ENCODE data around the gene DFFB. TPM values are rescaled to one million over a fixed set of nuclear protein-coding genes. Genes with fewer than 3 reads are reported as not detected.

DFFB gene
- total and polyA plus RNA-seq, 2 of the 13 experiments (the other 11 are each of a cell fraction or from before 2014, with no cell fraction given): 4.6 to 9.3 TPM

DNA sequence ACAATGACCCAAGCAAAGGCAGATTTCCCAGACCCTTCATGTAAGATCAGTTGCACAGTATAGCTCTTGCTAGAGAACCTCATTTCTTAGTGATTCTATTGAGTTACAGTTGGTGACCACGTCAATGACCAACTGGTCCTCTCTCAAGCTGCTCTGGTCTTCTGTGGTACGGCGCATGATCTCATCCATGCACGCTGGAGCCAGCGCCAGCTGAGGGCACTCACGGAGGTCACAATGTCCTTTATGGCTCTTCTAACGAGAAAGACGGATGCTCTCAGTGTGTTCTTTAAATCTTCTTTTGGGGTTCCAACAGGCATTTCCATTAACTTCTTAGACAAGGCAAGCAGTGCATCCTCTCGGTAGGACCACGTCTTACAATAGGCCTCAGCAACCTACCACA lies 22.6 kb upstream of the DFFB start (continued):
- TF ChIP-seq, protein P1, sequence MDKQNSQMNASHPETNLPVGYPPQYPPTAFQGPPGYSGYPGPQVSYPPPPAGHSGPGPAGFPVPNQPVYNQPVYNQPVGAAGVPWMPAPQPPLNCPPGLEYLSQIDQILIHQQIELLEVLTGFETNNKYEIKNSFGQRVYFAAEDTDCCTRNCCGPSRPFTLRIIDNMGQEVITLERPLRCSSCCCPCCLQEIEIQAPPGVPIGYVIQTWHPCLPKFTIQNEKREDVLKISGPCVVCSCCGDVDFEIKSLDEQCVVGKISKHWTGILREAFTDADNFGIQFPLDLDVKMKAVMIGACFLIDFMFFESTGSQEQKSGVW (CRISPR knock-in tag; IDR thresholded peaks at IDR 0.05; ENCODE audit: borderline replicate concordance): no peak
- TF ChIP-seq, protein P2, sequence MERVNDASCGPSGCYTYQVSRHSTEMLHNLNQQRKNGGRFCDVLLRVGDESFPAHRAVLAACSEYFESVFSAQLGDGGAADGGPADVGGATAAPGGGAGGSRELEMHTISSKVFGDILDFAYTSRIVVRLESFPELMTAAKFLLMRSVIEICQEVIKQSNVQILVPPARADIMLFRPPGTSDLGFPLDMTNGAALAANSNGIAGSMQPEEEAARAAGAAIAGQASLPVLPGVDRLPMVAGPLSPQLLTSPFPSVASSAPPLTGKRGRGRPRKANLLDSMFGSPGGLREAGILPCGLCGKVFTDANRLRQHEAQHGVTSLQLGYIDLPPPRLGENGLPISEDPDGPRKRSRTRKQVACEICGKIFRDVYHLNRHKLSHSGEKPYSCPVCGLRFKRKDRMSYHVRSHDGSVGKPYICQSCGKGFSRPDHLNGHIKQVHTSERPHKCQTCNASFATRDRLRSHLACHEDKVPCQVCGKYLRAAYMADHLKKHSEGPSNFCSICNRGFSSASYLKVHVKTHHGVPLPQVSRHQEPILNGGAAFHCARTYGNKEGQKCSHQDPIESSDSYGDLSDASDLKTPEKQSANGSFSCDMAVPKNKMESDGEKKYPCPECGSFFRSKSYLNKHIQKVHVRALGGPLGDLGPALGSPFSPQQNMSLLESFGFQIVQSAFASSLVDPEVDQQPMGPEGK (CRISPR knock-in tag; IDR thresholded peaks at IDR 0.05): no peak
- TF ChIP-seq, protein P3, sequence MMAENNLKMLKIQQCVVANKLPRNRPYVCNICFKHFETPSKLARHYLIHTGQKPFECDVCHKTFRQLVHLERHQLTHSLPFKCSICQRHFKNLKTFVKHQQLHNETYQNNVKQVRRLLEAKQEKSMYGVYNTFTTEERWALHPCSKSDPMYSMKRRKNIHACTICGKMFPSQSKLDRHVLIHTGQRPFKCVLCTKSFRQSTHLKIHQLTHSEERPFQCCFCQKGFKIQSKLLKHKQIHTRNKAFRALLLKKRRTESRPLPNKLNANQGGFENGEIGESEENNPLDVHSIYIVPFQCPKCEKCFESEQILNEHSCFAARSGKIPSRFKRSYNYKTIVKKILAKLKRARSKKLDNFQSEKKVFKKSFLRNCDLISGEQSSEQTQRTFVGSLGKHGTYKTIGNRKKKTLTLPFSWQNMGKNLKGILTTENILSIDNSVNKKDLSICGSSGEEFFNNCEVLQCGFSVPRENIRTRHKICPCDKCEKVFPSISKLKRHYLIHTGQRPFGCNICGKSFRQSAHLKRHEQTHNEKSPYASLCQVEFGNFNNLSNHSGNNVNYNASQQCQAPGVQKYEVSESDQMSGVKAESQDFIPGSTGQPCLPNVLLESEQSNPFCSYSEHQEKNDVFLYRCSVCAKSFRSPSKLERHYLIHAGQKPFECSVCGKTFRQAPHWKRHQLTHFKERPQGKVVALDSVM (CRISPR knock-in tag; IDR thresholded peaks at IDR 0.05): no peak
- TF ChIP-seq ZNF879 (CRISPR knock-in tag; IDR thresholded peaks at IDR 0.05): no peak

DNA sequence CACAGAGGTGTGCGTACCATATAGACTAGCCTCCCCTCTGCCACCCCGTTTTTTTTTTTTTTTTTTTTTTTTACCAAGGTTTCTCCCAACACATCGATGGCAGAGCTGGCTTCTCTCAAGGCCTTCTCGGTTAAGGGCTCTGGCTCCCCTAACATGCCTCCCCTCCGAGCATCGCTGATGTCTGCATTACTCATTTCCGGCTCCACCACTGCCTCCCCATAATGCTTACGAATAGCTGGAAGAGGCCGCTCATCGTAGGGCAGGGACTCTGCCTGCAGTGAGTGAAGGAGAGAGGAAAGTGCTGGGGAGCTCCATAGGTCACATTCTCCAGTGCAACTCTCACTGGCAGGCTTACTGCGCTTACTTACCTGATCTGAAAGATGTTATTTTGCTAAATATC lies 20.9 kb upstream of the DFFB start:
- WGBS (ENCODE audit: low lambda C conversion rate): 98% methylated on average over 11 of the region's 11 CpGs
- H3K36me3 ChIP-seq (replicated peaks in 1 of 2; ENCODE audit: control insufficient read depth in 1 of 2, insufficient read depth in 2 of 2, low read length in 2 of 2): peaks cover 11 to 57% of the 10 kb centered on the region in 2 experiments
- no peaks in the 10 kb centered on the region for H3K27me3 ChIP-seq (ENCODE audit: control insufficient read depth in 1 of 2, insufficient read depth in 2 of 2, low read length in 2 of 2)
- ChIA-PET CTCF (ENCODE audit: low intra/inter-chr PET ratio, low total read pairs) (no interaction called here), POLR2A (interaction anchor here (0.6 kb wide), 1 partner anchor 59 kb away, joined by 3 read pairs; no protein-coding TSS in a partner anchor)
- no peaks in the 10 kb centered on the region for H3K4me1 ChIP-seq (ENCODE audit: insufficient read depth, low read length)
- in situ Hi-C loops (cut with HindIII; ENCODE audit: extremely low pct_ligation_motif_present, low pct_unique_long_range_greater_than_20kb): no loop called here
- no peak overlapping the region for H3K9ac ChIP-seq (ENCODE audit: insufficient read depth, low read depth, low read length)
- DNase-seq (ENCODE audit: low spot score): no peak
- no peak for ATAC-seq
- TF ChIP-seq YY1 (IDR thresholded peaks at IDR 0.05; ENCODE audit: insufficient read depth, insufficient replicate concordance, low read depth, low read length) (no peak), CENPX (CRISPR knock-in tag; IDR thresholded peaks at IDR 0.05) (no peak), ZNF746 (CRISPR knock-in tag; IDR thresholded peaks at IDR 0.05) (no peak)
- TF ChIP-seq, protein P4, sequence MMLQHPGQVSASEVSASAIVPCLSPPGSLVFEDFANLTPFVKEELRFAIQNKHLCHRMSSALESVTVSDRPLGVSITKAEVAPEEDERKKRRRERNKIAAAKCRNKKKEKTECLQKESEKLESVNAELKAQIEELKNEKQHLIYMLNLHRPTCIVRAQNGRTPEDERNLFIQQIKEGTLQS (CRISPR knock-in tag; IDR thresholded peaks at IDR 0.05): no peak
- TF ChIP-seq, protein P5, sequence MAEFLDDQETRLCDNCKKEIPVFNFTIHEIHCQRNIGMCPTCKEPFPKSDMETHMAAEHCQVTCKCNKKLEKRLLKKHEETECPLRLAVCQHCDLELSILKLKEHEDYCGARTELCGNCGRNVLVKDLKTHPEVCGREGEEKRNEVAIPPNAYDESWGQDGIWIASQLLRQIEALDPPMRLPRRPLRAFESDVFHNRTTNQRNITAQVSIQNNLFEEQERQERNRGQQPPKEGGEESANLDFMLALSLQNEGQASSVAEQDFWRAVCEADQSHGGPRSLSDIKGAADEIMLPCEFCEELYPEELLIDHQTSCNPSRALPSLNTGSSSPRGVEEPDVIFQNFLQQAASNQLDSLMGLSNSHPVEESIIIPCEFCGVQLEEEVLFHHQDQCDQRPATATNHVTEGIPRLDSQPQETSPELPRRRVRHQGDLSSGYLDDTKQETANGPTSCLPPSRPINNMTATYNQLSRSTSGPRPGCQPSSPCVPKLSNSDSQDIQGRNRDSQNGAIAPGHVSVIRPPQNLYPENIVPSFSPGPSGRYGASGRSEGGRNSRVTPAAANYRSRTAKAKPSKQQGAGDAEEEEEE (CRISPR knock-in tag; IDR thresholded peaks at IDR 0.05; ENCODE audit: borderline replicate concordance): no peak
- TF ChIP-seq, protein P6, sequence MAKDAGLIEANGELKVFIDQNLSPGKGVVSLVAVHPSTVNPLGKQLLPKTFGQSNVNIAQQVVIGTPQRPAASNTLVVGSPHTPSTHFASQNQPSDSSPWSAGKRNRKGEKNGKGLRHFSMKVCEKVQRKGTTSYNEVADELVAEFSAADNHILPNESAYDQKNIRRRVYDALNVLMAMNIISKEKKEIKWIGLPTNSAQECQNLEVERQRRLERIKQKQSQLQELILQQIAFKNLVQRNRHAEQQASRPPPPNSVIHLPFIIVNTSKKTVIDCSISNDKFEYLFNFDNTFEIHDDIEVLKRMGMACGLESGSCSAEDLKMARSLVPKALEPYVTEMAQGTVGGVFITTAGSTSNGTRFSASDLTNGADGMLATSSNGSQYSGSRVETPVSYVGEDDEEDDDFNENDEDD (CRISPR knock-in tag; IDR thresholded peaks at IDR 0.05; ENCODE audit: borderline replicate concordance): no peak
- H2AFZ ChIP-seq (ENCODE audit: low read length): no peak overlapping the region
- H3K4me2 ChIP-seq (ENCODE audit: low read depth, low read length): no peak overlapping the region
- no peak for FAIRE-seq
- no peaks in the 10 kb centered on the region for H4K20me1 ChIP-seq (ENCODE audit: insufficient read depth, low read length)
- H3K27ac ChIP-seq (ENCODE audit: extremely low read length, insufficient read depth, low read length): no peak overlapping the region
- BruUV-seq (replicated peaks): no TSS peak
- intact Hi-C loops (cut with micrococcal nuclease; ENCODE audit: unreplicated experiment): no loop called here
- no peak overlapping the region for H3K4me3 ChIP-seq (replicated peaks in 1 of 3; ENCODE audit: insufficient read depth in 1 of 3, low read depth in 2 of 3, low read length in 3 of 3)
- H3K9me3 ChIP-seq (ENCODE audit: low read length): peaks cover 10% of the 10 kb centered on the region
- H3K79me2 ChIP-seq (ENCODE audit: insufficient read depth, low read length): no peaks in the 10 kb centered on the region

Measured in HepG2 (cell line).